GM10847 (cell line): ENCODE data around the gene TAS1R2.

ENCODE experiments used
- POLR2A ChIP-seq: IDR thresholded peaks from 2 replicates; pipeline ENCODE4 v1.6.1; 2011; ENCODE audit not compliant: insufficient read length; ENCODE audit errors: extremely low read depth

Gene TAS1R2

DNA sequence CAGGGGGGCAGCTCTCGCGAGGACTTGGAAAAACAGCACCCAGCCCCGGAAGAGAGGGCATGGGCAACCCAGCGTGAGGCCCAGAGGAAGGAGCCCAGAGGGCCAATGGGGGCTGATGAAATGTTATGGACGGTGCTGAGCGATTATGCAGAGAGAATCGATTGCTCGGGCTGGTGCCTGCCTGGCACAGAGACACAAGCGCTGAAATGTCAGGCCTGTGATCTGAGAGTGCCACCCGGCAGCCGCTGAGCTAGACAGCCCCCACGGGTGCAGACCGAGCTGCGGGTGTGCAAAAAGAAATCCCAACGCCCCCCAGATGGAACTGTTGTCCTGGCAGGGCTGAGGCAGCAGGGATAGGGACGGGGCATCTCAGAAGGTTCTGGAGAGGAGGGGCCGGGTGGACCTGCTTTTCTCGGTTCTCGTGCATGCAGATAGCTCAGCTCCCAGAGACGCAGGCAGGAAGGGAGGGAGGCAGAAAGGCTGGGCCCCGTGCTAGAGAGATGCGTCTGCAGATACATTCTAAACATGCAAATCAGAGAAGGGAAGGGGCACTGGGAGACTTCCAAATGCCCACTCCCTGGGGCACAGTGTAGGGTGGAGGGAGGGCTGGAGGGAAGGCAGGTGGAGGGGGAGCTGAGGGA is 41.5 kb downstream of the TAS1R2 start:
- TF ChIP-seq POLR2A: no peak

DNA sequence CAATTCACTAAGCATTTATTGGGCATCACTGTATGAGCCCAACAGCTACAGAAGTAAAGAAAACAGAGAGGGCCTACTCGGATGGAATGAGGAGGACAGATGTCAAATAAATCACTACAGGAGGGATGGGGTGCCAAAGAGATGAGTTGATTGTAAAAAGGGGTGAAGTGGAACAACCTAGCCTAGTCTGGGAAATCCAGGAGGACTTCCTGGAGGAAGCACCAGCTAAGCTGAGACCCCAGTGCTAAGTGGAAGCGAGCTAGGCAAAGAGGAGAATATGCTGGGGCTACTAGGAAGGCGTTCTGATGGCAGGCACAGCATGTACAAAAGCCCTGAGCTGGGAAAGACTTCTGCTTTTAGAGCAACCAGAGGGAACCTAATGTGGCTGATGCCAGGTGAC is 42.1 kb downstream of the TAS1R2 start:
- no peak for TF ChIP-seq POLR2A

DNA sequence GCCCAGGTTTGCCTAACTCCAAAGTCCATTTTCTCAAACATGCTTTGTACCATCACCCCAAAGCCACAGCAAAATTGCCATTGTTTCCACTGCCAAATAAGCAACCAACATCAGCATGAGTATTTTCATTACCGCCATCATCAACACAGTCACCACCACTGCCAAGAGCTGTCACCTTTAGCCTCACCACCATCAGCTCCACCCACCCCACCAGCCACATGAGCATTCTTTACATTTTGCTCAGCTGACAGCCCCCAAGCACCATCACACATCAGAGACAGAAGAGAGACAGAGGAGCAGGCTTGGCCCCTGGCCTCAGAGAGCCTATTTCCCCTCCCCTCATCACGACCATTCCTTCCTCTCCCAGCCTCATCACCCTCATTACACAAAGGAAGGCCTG is 42.7 kb downstream of the TAS1R2 start:
- no peak for TF ChIP-seq POLR2A

DNA sequence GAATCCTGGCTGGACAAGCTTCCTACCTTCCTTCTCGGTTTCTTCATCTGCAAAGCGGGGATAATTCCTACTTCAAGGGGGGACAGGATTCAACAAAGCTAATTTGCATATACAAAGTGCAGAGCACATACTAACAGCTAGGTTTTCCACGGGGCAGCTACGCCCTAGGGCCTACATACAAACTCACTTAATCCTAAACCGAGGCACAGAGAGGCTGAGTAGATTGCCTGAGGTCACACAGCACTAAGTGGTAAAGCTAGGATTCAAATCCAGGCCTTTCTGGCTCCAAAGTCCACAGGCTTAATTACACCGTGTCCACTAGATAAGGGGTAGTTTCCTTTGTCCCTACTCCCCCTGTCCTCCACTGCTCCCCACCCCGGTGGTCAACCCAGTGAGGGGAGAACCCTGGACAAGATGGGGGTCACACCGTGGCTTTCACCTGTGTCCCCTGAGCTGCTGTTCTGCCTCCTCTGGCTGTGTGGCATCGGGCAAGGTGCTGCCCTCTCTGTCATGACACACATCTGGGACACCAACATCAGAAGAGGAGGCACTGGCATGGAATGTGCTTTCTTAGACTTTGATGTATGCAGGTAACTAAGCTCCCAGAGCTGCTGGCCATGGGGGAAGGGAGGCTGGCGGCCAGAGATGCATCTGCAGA is 44.5 kb downstream of the TAS1R2 start:
- TF ChIP-seq POLR2A: no peak

DNA sequence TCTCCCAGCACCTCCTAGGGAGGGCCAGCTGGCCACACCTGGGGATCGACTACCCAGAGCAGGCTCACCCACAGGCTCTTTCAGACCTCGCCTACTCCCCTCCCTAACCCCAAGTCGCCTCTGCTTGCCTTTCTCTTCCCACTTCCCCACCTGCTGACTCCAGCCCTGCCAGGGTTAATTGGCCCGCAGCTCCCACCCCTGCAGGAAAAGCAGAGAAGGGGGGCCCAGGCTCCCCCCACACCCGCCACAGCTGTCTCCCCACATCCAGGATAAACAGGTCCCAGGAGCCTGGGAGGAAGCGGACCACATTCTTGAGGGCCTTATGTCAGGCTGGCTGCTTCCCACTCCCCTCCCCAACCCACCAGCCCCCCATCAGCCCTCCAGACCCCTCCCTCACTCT is 45.0 kb downstream of the TAS1R2 start:
- no peak for TF ChIP-seq POLR2A

DNA sequence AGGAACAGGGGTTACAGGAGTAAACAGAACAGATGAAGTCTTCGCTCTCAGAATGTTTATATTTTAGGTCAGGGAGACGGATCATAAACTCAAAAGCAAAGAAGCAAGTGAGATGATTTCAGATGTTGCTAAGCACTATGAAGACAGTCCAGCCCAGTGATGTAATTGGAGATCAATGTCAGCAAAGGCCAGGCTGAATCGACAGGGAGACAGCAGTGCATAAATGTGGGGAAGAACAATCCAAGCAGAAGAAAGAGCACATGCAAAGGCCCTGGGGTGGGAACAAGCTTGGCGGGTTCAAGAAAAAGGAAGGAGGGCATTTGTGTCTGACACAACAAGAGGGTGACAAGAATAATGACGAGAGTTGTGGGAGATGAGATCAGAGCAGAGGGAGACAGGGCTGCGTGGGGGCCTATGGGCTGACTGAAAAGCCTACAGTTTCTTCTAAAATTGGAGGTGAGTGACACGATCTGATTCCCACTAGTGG is 47.0 kb downstream of the TAS1R2 start:
- TF ChIP-seq POLR2A: no peak

DNA sequence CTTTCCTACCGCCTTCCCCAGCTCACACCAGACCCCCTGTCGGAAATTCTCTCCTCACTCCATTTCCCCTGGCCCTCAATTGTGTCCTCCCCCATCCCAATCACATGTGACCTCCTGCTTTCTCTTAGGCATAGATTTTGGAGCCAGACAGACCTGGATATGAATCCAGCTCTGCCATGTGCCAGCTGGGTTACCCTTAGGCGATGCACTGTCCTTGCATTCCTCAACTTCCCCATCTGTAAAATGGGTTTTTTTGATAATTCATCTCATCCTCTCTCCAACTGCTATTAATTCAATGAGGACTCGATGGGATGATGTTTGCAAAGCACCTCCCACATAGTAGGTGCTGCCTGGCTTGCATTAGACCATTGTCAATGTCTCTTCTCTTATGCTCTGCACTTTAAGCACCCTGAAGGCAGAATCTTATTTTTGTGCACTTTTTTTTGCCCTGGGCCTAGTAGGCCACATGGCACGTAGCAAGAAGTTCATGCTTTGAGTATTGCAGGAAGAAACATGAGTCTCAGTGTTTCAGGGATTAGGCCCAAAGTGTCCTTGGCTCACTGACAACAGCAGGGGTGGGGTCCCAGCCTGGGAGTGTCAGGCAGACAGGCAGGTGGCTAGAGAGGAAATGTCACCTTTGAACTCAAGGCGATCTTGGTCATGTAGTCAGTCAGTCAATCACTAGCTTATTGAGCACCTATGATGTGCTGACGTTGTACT is 47.6 kb downstream of the TAS1R2 start:
- no peak for TF ChIP-seq POLR2A

DNA sequence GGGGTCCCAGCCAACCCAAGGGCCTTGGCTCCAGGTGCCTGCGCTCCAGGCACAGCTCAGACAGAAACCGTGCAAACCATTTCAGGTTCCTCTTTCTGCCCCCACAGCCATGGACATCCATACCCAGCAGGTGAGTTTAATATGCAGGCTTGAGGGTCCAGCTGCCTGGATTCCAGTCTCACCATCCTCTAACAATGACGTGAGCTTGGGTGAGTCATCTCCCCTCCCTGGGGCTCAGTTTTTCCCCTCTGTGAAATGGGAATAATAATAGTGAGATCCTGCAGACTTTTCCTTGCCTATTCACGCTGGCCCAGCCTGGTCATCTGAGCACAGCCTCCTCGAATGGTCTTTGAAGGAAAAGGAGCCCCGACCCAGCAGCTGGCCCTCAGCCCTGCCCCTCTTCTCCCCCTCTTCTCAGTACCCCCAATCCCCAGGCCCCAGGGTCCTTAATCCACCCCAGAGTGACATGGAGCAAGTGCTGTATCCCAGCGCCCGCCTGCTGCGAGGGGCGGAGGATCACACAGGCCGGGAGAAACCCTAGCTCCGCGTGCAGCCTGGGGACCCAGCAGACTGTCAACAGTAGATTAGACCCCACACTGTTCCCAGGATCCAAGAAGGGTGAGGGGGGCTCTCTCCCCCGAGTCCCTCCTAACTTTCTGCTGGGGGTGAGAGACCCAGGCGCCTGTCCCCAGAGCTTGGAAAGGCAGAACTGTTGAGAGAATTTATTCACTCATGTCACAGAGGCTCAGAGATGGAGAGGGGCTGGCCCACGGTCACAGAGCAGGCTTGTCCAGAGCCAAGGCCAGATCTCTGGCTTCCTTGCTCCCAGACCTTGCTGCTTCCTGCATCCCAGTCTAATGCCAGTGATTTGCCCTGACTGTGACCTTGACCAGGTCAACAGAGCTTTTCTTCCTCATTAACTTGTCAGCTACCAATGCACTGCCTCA is 49.2 kb downstream of the TAS1R2 start:
- no peak for TF ChIP-seq POLR2A

DNA sequence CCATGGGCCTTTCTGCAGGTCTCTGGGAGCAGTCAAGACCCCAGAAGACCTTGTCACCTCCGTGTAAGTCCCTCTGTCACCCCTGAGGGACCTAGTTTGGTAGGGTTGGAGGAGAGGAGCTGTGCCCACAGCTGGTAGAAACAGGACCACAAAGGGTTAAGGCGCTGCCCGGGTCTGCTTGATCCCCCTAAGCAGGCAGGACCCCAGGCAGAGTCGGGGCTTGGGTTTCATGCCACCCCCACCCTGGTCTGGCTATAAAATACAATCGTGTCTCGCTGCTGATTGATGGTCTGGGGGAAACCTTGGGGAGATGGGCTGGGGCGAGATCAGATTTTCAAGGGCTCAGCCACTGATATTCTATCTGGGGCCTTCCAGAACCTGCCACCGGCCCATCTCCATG is 50.9 kb downstream of the TAS1R2 start:
- no peak for TF ChIP-seq POLR2A

DNA sequence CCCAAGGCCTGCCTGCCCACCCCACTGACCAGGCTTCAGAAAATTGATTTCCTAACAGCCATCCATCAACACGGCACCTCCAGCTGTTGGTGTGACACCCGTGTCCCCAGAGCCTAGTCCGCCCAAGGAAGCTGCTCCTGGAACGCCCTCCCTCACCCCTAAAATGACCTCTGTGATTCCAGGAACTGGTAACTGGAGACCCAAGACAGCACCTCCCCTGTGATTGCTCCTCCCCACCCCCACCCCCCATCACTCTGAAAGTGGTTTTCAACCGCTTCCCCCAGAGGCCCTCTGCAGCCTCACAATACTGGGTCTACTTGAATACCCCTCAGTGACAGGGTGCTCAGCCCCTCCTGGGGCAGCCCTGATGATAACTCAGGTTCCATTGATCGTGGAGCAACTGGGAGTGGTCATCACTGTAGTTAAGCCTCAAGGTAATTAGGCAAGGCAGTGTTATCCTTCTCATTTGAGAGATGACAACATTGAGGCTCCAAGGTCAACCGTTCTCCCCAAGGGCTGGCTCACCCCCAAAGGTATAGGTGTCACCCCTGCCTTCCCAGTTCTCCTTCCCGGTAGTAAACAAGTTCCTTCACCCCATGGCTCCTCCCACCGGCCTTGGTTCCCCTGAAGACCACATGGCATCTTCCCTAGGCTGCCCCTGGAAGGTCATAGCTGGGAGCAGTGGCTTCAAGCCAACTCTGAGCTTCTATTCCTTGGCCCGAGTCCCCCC is 52.0 kb downstream of the TAS1R2 start:
- TF ChIP-seq POLR2A: no peak

DNA sequence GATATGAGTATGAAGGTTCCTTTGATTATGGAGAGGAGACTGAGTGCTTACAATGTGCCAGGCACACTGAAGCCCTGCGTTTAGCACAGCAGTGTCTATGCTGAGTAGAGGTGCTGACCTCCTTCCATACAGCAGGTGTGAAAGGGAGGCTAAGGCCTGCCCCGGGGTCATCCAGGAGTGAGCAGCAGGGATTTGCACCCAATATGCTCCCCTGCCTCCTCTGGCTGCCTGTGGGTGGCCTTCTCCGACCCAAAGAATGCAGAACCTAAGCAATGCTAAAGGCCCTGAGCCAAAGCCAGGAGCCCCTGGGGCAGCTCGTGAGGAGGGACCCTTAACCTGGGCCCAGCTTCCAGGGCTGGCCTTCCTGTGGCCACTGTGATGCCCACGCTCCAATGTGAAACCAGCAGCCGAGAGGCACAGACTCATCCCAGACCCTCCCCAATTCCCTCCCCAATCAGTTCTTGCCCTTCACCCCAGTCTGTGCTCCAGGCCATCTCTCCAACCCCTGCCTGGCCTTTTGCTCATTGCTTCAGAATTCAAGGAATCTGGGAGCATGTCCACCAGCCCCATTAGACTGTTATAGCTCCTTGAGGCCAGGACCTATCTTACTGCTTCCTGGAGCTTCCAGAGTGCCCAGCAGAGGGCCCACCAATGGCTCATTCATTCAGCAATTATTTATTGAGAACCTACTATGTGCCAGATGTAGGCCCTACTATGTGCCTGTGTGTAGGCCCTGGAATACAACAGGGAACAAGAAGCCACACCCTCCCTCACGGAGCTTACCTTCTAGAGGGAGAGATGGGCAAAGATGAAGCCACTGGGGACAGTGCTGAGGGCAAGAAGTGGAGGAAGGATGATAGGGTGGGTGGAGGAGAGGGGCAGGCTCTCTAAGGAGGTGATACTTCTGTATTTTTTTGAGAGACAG is 53.3 kb downstream of the TAS1R2 start:
- no peak for TF ChIP-seq POLR2A

DNA sequence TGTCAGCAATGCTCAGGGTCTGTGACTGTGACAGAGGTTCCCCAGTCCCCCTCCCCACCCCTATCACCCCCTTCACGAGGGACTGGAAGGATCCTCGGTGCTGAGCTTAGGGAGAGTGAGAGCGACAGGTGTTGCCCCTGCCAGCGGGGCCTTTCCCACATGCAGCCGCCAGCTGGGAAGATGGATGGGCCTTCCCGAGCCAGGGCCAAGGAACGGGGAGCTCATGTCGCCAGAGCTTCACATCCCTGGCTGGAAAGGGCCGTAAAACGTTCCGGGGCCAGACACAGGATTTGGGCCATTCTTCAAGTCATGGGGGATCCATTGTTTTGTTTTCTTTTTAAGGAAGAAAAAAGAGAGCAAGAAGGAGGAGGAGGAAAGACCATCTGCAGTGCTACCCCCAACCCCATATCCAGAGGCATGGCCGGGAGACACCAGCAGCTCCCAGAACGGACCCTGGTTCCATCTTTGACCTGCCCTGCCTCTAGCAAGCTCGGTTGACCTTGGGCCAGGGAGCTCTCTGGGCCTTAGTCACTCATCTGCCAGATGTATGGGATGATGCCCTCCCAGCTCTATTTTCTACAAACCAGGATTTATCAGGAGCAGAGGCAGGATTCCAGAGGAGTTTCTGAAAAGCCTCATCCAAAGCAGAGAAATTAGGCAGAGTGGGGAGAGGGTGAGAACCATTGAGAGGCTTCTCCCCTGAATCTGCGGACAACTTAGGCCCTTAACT is 54.1 kb downstream of the TAS1R2 start:
- no peak for TF ChIP-seq POLR2A

DNA sequence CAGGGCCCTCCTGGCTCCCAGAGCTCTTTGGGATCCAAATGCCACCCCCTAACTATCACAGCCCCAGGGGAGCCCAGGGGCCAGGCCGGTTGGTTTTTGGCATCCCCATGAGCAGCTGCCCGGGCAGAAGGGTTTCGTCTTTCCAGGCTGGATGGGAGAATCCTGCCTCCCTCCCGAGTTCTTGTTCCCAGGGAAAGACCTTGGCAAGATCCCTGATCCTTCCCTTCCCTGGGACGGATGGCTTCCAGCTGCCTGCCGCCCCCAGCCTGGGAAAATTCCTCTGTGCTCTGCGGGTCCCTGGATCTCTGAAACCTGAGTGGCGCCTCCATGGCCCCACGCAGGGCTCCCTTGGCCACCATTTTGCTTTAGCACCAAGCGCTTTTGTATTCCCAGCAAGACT is 55.6 kb downstream of the TAS1R2 start:
- TF ChIP-seq POLR2A: no peak
